ENCODE results near the gene FOCAD.

- TF ChIP-seq CTCF (conservative IDR thresholded peaks at IDR 0.05 in 1 of 2, IDR thresholded peaks at IDR 0.05 in 1 of 2; ENCODE audit: extremely low read depth in 1 of 2, insufficient read depth in 1 of 2, low read depth in 1 of 2, low read length in 2 of 2) (no peak), EZH2 (IDR thresholded peaks at IDR 0.05; ENCODE audit: borderline replicate concordance, low read length) (no peak)
Observed at GRCh38 chr9:21037278-21037677, 353.2 kb downstream of the FOCAD start.
